MM.1S (cell line): Measurements from ENCODE around the gene SH3RF1.

Experiments used
- CTCF ChIP-seq: fragments of 300-600 bp; sonication (generic); IDR thresholded peaks from 2 replicates; pipeline ENCODE4 v1.5.1; 2016; ENCODE audit warnings: antibody characterized with exemption, low read length, mixed read lengths
- EZH2 ChIP-seq: fragments of 300-600 bp; sonication (generic); optimal IDR thresholded peaks from 2 replicates; pipeline ENCODE3; 2017; ENCODE audit warnings: low read depth, mild to moderate bottlenecking, antibody characterized with exemption, low read length, mixed read lengths
- EZH2phosphoT487 ChIP-seq: fragments of 300-600 bp; sonication (generic); IDR thresholded peaks from 2 replicates; pipeline ENCODE4 v1.6.1; 2018; ENCODE audit warnings: antibody characterized with exemption, low read length

- no peak for TF ChIP-seq CTCF
- TF ChIP-seq EZH2: no peak
- TF ChIP-seq EZH2phosphoT487: no peak
Observed at GRCh38 chr4:169119536-169119935, 151.2 kb downstream of the SH3RF1 start.
